GM18519 (cell line): ENCODE results near the gene THSD7B.
"Not testable (repeated sequence)": the region's sequence is repeated elsewhere in the genome, so short reads cannot be mapped to it uniquely, and the experiment has no call there.

Experiments
- ATAC-seq: cut with Tn5 transposase; IDR thresholded peaks from one replicate; pipeline ENCODE4 v1.9.1; 2021; ENCODE audit warnings: mild to moderate bottlenecking, moderate library complexity; ENCODE audit not compliant: unreplicated experiment, low FRiP score

The THSD7B gene

DNA sequence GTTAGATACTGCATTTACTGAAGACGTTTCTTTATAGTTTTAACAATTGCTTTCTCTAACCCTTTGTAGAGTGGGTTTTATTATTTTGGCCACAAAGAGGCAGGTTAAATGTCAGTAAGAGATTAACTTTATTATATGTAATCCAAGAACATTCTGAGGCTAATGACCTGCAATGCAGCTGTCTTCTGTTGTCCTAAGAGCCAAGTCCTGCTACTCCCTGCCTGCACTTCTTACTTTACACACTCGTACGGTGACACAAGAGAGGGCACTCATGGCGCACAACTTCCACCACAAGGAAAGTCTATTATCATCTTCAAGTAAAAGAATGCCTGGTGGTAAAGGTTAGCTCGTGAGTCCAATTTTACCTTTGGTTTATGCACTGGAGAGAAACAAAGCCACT is 727.9 kb downstream of the THSD7B start:
- ATAC-seq, result no peak

- ATAC-seq, result no peak
These were observed 735.3 kb downstream of the THSD7B start for GRCh38 chr2:137500599-137500998.

DNA sequence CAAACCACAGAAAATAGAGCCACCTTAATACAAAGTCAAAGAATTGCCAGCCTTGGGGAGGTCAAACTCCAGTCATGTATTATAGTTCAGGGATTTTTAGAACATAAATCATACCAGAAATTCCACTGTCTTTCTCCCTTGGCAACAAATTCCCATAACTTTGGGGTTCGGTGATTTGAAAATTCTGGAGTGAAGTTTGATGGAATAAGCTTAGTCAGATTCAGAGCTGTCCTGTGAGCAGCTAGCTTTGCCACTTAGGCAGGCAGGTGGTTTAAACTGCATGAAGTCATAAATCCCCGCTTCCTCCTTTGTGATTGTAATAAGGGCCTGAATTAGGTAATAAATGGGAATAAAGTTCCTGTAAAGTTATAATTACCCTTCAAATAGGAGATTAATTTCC is 741.9 kb downstream of the THSD7B start:
- ATAC-seq, result no peak

GRCh38 chr2:137508739-137509384 is 743.5 kb downstream of the THSD7B start:
- ATAC-seq, result no peak

- no peak for ATAC-seq
These were observed 746.2 kb downstream of the THSD7B start for GRCh38 chr2:137511526-137511925.

GRCh38 chr2:137521653-137522619 is 756.6 kb downstream of the THSD7B start:
- ATAC-seq, result no peak

- ATAC-seq, result no peak
These were observed 757.3 kb downstream of the THSD7B start for GRCh38 chr2:137522620-137523011.

GRCh38 chr2:137523931-137524330 is 758.6 kb downstream of the THSD7B start:
- ATAC-seq, result no peak

GRCh38 chr2:137525132-137525531 is 759.8 kb downstream of the THSD7B start:
- ATAC-seq, result no peak

DNA sequence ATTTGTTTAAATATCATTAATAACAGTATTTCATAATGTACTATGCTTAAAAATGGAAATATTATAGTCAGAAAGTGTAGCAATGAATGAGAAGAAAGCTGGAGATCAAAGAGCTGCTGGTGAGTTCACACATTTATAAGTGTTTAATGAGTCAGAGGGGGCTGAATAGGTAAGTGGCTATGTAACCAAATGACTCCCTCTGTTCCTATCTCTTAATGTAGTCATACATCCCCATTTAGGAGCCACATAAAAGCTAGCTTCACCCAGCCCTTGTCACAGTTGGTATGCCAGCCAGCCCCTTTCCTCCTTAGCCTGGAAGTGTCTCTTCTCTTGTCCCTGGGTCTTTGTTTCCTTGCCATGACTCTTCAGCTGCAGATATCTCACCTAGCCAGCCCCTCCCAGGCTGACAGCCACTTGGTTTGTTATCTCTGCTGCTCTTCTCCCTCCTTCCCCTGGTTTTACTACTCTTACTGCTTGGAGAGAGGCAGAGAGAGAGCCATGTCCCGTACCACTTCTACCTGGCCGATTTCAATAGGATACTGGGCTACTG is 760.4 kb downstream of the THSD7B start:
- no peak for ATAC-seq

DNA sequence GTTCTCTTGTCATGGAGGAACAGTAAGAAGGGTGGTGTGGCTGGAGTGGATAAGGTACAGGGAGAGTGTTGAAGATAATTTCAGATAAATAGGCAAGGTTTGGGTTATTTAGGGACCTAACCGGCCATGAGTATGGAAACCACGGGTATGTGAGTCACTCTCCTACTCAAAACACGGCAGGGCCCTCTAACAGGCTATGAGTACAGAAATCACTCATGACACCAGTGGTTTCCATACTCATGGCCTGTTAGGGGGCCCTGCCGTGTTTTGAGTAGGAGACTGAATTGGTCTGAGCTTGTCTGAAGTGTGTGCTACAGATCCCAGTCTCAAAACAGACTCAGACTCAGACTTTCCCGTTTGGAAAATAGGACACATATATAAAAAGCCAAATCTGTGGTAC is 770.6 kb downstream of the THSD7B start:
- no peak for ATAC-seq

- ATAC-seq, result no peak
These were observed 774.0 kb downstream of the THSD7B start for GRCh38 chr2:137539336-137539735.

- ATAC-seq, result no peak
These were observed 782.5 kb downstream of the THSD7B start for GRCh38 chr2:137547842-137548241.

DNA sequence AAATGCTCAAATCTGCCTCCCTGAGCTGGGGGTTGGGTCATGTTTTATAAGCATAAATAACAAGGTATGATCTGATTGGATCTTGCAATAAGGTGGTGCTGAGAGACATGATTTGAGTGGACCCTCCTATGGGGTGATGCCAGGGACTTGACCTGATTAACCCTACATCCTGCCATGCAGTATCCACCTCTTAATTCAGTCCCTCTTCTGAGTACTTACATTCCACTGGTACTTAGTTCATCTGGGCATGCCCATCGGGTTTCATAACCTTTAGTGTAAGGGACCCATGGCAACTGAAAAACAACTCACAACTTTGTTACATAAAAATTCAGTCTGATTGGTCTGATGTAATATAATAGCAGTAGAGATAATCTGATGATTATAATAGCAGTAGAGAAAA is 801.0 kb downstream of the THSD7B start:
- no peak for ATAC-seq

GRCh38 chr2:137570484-137570883 is 805.1 kb downstream of the THSD7B start:
- no peak for ATAC-seq

GRCh38 chr2:137587834-137588233 is 822.5 kb downstream of the THSD7B start:
- ATAC-seq, result not testable (repeated sequence)

GRCh38 chr2:137588578-137588977 is 823.2 kb downstream of the THSD7B start:
- ATAC-seq, result not testable (repeated sequence)

DNA sequence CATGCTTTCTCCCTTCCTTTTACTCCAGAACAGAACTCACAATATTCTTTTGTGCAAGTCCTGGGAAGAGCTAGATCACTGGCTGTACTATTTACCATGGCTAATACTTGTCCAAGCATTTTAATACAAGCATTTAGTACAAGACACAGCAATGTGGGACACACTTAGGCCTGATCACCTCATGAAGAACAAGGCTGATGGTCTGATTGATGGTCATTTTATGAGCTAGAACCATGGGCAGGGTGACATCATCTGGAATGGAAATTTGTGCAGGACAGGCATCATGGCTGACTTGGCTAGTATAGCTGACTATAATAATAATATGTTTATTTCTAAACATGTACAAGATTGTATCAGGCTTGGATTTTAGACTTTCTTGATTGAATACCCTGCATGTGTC is 824.8 kb downstream of the THSD7B start:
- ATAC-seq, result no peak

DNA sequence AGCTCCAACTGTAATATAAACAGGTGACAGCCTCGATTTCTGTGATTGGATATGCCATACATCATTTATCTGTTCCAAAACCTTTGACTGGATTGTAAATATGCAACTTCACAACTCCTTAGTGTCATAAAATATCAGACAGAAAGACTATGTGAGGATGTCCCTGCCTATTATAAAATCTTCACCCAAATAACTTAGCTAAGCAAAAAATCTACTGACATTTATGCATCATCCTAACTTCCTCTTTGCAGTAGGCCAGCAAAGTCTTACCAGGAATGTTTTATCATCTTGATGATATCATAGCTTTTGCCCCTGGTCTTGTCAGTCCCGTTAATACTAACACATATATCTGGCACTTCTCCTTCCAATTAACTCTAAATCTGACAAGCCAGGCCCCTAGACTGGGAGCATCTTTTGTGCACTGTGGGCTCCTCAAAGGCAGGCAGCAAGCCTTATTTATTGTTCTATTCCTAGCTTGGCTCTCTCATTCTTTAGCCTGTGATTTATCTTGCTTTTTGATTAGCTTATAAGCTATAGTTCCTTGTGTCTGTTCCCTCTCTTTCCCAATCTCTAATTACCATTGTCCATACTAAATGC is 842.5 kb downstream of the THSD7B start:
- no peak for ATAC-seq

GRCh38 chr2:137638932-137639331 is 873.6 kb downstream of the THSD7B start:
- ATAC-seq, result no peak

DNA sequence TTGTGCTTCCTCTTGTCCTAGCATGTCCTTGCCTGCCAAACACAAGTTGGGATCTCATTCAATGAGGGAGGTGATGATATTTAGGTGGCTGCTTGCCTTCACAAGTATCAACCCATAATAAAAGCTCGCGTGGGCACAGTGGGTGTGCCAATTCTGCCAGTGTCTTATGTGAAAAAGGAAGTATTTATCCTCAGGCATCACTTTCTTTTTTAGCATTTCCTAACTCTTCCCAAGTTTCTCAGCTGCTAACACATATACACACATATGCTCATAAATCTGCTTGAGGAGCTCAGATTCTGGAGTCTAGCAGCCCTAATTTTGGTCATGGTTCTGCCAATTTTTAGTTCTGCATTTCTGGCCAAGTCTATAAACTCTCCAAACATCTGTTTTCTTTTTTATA is 879.4 kb downstream of the THSD7B start:
- no peak for ATAC-seq
